Measurements from ENCODE around the gene IQSEC1.

Gene IQSEC1

DNA sequence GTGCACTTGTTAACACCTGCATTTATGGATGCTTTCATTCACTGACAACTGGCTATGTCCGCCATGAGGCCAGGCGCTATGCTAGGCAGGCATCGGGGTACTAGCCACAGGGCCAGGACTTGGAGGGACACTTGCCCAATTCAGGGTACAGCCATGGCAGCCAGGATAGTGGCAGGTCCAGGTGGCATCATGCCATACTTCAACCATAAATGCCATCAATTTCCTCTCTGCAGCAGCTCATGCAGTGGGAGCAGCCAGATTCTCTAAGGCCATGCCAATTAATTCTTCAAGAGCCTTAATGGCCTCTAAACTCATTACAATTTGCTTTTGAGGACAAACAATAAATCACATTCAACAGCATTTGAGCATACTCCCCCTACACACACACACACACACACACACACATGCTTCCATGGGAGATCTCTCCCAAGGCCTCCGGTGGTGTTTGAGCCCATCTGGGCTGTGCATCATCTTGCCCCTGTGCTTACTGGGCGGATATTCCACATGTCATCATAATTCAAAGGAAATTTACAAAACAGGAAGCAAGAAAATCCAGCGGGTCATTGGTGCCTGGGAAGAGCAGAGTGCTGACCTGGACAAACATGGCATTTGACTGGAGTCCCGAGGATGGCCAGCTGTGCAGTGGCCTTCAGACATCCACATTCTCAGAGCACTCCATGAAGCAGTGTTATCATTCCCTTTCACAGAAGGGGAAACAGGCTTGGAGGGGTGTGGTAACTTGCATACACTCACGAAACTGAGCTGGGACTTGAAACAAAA lies 109.1 kb downstream of the IQSEC1 start:
- DNase-seq, result no peak

DNA sequence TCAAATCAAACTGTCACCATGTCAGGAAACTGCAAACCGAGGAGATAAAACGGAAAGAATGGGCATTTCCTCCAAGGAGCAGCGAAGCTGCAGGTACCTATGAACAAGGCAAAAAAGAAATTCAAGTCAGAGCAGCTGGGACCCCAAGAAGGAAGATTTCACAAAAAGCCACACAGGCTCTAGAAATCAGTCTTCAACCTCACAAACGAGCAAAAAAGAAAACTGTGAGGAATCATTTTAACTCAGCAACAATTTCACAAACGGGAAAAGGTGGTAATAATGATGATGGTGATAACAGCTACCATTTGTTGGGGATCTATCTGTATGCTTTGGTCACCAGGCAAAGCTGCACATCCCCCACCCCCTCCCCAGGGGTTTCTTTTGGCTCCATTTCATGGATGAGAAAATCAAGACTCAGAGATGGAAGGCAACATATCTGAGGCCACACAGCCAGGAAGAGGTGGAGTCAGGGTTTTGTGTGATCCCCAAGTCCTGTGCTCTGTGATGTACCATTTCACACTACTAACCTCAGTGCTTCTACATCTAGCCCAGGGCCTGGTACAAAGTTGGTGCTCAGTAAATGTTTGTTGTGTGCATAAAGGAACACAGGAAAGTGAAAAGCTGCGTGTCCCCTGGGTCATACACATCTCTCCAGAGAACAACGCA lies 109.9 kb downstream of the IQSEC1 start:
- no peak for DNase-seq

DNA sequence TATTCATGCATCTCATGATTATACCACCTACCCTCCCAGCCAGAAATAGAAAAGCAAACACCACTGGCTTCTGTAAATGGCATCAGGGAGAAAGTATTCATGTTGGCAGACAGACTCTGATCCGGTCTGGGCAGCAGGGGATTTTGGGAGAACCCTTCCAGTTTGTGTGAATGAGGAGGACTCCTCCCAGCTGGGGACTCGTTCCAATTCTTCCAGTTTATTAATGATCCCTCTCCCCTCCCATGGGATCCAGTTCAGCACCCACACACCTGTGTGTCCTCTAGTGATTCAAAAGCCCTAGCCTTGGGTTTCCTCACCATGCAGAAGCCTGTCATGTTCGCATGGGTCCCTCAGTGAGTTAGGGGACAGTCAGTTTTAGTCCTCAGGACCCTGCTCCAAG lies 110.9 kb downstream of the IQSEC1 start:
- no peak for DNase-seq

GRCh38 chr3:12961697-12962036 lies 111.6 kb downstream of the IQSEC1 start:
- no peak for DNase-seq

DNA sequence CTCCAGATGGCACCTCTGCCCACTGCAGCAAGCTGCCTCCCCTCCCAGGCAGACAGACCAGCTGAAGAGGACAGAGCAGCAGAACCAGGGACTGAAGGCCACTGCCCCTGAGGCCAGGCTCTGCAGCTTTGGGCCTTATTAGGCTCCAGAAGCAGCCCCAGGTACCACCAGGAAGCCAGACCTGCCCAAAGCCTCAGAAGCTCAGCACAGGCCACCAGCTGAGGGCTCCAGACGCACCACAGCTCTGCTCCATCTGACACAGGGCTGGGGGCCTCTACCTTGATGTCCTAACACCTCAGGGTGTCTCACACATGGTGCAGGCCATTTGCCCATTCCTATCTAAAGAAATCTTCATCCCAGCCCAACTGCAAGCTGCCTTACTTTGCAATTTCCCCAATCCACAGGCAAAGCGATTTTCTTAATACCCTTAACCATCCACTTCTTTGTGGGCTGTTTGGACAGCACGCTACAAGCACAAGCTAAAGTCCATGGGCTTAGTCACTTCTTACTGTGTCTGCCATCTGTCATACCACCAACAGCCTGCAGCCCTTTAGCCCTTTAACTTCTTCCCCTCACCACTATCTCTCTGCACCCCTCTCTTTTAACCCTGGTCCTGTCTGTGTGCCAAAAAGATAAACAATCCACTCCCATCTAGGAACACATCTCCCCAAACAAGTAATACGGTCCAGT lies 112.1 kb downstream of the IQSEC1 start:
- no peak for DNase-seq

DNA sequence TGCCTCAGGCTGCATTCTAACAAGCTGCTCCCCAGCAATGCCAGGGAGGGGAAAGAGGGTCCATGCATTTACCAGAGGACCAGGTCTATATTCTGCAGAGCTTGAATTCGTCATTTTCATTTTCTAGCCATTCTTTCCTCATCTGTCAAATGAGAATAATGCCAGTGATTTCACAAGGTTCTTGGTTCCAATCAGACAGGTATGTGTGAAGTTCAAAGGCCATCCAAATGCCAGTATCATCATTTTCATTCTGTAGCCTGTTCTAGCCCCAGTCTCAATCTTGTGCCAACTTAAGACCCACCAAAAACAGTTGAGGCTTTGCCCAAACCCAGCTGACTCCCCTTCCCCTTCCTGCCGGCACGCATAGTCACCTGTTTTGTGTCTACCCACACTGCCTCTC lies 112.7 kb downstream of the IQSEC1 start:
- DNase-seq, result no peak

DNA sequence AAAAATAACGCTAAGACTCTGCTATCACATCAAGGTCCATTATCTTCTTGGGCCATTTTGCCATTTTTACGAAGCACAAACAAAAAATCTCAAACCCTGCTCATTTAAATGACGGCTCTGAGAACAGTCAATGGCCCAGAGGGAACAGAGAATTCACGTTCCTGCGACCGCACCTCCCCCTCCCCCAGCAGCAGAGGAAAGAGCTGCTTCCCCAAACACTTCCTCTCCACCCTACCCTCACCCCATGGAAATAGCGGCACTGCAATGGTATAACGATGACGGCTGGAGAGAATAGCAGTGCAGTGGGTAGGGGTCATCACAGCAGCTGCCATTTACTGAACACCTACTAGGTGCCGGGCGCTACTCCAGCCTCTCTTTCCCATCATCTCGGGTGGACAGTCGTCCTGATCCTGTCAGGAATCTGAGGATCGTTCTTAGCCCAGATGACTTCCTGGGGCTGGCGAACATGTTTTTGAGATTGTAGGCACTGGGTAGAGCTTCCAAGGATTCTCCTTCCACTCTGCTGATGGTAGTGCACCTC lies 113.3 kb downstream of the IQSEC1 start:
- DNase-seq, result no peak

- no peak for DNase-seq
Observed at GRCh38 chr3:12959410-12959809, 113.8 kb downstream of the IQSEC1 start.

DNA sequence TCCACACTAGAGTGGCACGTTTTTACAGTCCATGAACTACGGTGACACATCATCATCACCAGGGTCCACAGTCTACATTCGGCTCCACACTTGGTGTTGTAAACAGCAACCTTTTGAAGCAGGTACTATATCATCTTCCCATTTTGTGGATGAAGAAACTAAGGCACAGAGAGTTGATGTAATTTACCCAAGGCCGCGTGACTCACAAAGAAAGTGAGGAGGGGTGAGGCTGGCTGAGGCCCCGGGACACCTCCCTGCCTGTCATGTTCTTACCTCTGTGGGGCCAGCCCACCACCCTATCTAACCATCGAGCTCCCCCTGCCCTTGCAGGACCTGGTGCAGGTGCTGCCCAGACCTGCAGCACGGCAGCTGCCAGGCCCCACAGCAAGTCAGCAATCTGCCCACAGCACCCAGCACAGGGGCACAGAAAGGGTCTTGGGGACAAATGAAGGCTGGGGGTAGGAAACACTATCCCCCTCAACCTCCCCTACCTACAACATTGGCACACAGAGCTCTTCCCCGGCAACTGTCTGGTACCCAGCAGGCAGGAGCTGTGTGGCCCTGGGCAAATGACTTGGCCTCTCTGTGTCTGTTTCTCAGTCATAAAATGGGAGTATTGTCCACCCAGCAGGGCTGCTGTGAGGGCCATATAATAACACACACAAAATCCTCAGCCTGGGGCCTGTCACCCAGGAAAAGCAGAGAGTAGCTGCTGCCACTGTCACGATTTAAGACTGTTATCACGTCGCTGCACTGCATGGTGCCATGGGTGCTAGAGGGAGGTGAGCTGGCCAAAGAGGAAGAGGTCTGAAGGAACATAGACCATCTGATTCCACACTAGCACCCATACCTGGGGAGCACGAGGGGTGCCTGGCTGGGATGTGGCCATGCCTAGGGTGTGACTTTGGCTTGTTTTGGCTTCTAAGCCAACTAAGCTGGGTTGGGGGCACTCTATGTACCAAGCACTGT lies 115.1 kb downstream of the IQSEC1 start:
- DNase-seq, result no peak

DNA sequence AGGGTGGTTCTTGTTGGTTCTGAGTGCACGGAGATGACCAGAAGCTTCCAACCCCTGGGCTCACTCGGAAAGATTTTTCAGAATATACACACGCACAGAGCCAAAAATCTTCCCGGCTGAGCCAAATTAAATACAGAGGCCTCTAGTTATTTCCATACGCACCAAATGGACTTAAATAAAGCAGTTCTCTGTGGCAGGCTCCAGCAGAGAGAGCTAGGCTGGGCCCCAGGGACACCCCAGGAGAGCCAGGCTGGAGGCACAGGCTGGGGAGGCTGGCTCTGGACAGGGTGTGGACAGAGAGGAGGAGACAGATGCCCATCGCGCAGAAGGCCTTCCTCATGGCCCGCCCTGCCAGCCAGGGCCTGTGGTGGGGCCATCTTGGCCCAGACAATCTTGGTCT lies 115.9 kb downstream of the IQSEC1 start:
- peak; percentile 80 for DNase-seq

GRCh38 chr3:12956316-12956660 lies 116.9 kb downstream of the IQSEC1 start:
- no peak for DNase-seq

- no peak for DNase-seq
Observed at GRCh38 chr3:12955651-12956315, 117.4 kb downstream of the IQSEC1 start.

DNA sequence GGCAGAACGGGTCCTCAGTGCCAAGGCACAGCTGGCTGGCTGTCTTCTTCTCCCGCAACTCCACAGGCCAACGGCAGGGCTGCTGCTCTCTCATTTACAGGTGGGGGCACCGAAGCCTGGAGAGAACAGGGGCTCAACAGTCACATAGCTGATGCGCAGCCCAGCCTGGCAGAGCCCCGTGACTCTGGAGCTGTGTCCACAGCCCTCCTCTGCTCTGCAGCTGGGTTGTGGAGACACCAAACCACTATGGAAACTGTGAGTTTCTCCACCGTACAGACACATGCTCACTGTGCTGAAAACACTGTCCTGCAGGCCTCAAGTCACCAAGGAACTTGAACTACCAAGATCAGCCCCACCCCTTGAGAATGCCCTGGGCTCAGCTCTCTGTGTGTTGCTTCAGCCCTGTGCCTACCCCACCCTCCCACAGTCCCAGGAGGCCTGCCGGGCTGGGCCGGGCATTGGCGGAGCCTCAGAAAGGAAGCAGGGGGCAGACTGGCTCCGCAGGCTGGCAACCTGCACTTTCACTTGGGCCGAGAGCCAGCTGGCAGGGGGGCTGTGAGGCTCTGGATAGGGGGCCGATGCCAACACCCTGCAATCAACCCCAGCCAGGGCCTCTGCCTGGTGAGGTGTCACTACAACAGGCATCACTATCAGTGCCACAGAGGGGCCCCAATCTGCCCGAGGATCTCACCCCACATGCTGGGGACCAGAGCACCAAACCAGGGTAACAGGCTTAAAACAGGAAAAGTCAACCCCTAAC lies 118.2 kb downstream of the IQSEC1 start:
- DNase-seq, result peak; percentile 87

- no peak for DNase-seq
Observed at GRCh38 chr3:12954180-12954579, 119.0 kb downstream of the IQSEC1 start.

DNA sequence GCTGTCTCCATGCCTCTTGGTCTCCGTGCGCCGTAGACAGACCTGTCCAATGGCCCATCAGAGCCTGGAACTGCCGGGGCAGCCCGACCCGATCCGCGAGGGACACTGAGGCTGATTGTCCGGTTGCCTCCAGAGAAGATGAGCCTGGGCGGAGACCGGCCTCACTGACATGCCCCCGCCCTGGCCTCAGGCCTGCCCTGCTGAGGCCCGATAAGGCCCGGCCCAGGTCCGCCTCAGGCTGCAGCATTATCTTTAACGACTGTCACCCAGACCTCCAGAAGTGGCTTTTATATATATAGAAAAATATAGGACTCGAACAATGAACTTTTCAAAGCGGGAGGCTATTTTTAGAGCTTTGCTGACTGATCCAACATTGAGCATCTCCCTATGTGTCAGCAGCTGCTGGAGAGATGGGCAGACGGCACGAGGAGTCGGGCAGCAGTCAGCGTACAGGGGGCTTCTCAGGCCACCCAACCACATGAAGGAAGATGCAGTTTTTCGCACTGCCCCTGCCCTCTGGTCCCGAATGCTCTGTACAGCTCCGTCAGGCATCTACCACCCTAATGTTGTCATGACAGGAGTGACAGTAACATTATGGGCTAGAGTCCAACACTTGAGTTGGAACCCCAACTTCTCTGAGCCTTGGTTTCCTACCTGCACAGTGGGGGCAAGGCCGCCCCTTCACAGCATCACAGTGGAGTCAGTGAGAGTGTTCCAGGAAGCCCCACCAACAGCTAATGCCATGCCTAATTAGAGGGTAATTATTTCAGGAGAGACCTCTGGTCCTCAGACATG lies 119.8 kb downstream of the IQSEC1 start:
- no peak for DNase-seq

GRCh38 chr3:12952343-12953200 lies 120.7 kb downstream of the IQSEC1 start:
- DNase-seq, result no peak

- peak; percentile 76 for DNase-seq
Observed at GRCh38 chr3:12948891-12949711, 124.1 kb downstream of the IQSEC1 start.

DNA sequence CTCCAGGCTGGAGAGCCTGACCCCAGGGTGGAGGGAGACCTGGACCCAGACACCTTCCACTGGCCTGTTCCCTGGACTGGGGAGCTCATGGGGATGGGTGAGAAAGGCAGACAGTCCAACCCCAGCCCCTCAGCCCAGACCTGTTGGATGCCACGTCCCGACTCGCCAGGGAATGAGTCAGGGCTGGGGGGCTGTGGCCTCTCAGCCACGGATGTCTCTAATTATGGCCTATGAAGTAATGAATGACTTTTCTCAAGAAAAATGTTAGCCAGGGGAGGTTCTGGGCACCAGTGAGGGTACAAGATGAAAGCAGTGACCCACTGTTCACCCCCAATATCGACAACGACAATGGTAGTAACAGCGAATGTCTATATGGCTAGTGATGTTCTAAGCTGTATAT lies 124.9 kb downstream of the IQSEC1 start:
- no peak for DNase-seq
